Neural progenitor cell (in vitro differentiated cells): ENCODE results near the gene PITPNM3.

Experiments used
- EZH2phosphoT487 ChIP-seq: fragments of 200-600 bp; sonication (generic); IDR thresholded peaks from 2 replicates; pipeline ENCODE4 v1.6.1; 2017; ENCODE audit warnings: antibody characterized with exemption
- TF ChIP-seq, protein P1 (sequence below): fragments of 200-600 bp; sonication (generic); IDR thresholded peaks from 2 replicates; pipeline ENCODE4 v1.5.1; 2017; ENCODE audit warnings: antibody characterized with exemption, mild to moderate bottlenecking

DNA sequence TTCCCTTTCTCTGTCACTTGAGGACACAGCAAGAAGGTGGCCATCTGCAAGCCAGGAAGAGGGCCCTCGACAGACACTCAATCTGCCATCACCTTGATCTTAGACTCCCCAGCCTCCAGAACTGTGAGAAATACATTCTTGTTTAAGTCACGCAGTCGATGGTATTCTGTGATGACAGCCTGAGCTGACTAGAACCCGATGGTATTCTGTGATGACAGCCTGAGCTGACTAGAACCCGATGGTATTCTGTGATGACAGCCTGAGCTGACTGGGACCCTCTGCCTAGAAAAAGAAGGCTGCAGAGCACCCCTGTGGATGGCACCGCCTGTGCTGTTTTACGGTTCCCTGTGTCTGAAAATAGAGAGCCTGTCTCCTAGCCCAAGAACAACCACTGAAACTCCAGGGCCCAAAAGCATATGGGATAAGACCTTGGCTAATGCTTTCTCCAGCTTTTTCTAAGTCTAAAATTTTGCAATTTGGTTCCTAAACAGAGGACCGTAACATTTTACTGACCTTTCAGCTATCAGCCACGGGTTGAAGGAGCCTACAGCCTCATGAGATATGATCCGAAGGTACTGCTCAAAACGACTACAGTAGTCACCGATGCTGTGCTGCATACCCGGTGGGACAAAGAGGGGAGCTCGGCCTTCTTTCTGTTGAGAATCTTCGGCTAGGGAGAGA lies 33.1 kb upstream of the PITPNM3 start:
- TF ChIP-seq, protein P1, sequence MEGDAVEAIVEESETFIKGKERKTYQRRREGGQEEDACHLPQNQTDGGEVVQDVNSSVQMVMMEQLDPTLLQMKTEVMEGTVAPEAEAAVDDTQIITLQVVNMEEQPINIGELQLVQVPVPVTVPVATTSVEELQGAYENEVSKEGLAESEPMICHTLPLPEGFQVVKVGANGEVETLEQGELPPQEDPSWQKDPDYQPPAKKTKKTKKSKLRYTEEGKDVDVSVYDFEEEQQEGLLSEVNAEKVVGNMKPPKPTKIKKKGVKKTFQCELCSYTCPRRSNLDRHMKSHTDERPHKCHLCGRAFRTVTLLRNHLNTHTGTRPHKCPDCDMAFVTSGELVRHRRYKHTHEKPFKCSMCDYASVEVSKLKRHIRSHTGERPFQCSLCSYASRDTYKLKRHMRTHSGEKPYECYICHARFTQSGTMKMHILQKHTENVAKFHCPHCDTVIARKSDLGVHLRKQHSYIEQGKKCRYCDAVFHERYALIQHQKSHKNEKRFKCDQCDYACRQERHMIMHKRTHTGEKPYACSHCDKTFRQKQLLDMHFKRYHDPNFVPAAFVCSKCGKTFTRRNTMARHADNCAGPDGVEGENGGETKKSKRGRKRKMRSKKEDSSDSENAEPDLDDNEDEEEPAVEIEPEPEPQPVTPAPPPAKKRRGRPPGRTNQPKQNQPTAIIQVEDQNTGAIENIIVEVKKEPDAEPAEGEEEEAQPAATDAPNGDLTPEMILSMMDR = no peak
- TF ChIP-seq EZH2phosphoT487 = no peak
